Measurements from ENCODE around the gene TMEM247.

TMEM247 gene

DNA sequence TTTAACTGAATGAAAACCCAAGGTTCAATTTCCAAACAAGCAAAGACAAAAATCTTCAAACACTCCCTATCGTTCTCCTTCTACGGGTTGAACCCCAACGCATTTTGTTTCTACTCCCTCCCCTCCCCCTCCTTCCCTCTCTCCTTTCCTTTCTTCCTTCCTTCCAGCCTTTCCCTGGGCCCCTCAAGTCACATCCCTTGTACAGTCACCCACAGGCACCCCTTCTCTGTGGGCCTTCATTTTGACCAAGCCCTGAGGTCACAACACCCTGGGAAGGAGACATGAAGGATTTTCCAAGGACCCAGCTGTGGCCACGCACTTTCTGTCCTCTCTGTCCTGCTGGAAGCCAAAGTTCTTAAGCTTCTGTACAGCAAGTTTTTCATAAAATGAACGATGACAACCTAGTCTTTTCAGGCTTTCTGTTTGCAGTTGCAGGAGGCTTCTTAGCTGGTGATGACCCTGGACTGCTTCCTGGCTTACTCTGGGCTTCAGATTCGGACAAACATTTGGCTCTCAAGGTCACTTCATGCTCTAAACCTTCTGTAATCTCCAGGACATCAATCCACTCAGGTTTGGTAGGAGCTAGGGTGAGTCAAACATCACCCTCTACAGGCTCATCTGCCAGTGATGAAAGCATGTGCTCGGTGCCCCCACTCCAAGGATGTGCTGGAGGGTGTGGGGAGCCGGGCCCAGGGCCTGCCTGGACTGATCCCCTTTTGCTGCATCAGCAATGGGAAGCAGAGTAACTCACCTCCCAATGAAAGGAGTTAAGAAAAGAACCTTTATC, 25.5 kb downstream of the TMEM247 start:
- H3K9me3 ChIP-seq (ENCODE audit: control insufficient read depth, insufficient read depth, low read length), result no peaks in the 10 kb centered on the region
- H3K36me3 ChIP-seq (ENCODE audit: insufficient read depth, low read length), result no peaks in the 10 kb centered on the region

GRCh38 chr2:46505472-46505783, 26.1 kb downstream of the TMEM247 start:
- no peak overlapping the region for H3K9ac ChIP-seq (ENCODE audit: low read depth, low read length)
- H3K36me3 ChIP-seq (ENCODE audit: insufficient read depth, low read length), result no peaks in the 10 kb centered on the region
- H3K9me3 ChIP-seq (ENCODE audit: control insufficient read depth, insufficient read depth, low read length), result no peaks in the 10 kb centered on the region
- H3K4me1 ChIP-seq (ENCODE audit: insufficient read depth, low read length), result peaks cover 7% of the 10 kb centered on the region; the same call in 1 of the 2 replicates

More for the DNA sequence above, 25.5 kb downstream of the TMEM247 start:
- Histone ChIP-seq H3K9ac (ENCODE audit: low read depth, low read length) (no peak overlapping the region), H3K4me1 (ENCODE audit: insufficient read depth, low read length) (peaks cover 7% of the 10 kb centered on the region; the same call in 1 of the 2 replicates)

DNA sequence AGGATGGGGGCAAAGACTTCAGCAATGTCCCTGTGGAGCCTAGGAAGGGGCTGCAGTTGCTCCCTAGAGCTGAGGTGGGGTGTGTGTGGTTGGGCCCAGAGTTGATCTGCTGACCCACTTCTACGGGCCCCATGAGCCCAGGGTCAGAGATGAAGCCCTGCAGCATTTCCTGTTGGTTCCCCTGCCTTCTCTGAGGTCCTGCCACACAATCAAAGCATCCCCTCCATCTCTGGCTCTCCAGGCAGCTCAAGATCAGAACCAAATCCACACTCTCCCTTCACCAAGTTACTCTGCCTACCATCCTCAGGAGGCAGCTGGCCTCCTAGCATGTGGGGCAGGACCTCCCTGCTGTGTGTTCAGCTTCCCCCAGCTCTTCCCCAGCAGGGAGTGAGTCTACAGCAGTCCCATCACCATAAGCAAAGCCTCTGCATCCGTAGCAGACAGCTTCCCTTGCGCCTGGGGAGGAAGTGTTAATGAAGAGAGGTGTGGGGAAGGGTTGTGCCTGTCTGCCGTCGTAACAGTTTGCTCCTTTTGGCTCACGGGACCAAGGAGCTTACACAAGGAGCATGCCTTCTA, 26.9 kb downstream of the TMEM247 start:
- Histone ChIP-seq H3K4me1 (ENCODE audit: insufficient read depth, low read length) (peaks cover 7% of the 10 kb centered on the region; the same call in 1 of the 2 replicates), H3K36me3 (ENCODE audit: insufficient read depth, low read length) (no peaks in the 10 kb centered on the region), H3K9ac (ENCODE audit: low read depth, low read length) (no peak overlapping the region), H3K9me3 (ENCODE audit: control insufficient read depth, insufficient read depth, low read length) (no peaks in the 10 kb centered on the region)

DNA sequence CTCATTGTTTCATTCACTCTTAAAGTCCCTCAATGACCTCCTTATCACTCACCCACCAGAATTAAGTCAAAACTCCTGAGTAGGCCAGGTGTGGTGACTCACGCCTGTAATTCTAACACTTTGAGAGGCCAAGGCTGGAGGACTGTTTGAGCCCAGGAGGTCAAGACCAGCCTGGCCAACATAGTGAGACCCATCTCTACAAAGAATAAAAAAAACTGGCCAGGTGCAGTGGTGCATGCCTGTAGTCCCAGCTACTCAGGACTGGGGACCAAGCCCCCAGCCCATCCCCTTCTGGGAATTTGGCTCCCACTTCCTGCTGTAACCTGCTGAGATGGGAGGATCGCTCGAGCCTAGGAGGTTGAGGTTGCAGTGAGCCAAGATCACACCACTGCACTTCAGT, 28.9 kb downstream of the TMEM247 start:
- no peaks in the 10 kb centered on the region for H3K9me3 ChIP-seq (ENCODE audit: control insufficient read depth, insufficient read depth, low read length)
- no peak overlapping the region for H3K9ac ChIP-seq (ENCODE audit: low read depth, low read length)
- H3K36me3 ChIP-seq (ENCODE audit: insufficient read depth, low read length), result no peaks in the 10 kb centered on the region
- H3K4me1 ChIP-seq (ENCODE audit: insufficient read depth, low read length), result peaks cover 7% of the 10 kb centered on the region; the same call in 1 of the 2 replicates

DNA sequence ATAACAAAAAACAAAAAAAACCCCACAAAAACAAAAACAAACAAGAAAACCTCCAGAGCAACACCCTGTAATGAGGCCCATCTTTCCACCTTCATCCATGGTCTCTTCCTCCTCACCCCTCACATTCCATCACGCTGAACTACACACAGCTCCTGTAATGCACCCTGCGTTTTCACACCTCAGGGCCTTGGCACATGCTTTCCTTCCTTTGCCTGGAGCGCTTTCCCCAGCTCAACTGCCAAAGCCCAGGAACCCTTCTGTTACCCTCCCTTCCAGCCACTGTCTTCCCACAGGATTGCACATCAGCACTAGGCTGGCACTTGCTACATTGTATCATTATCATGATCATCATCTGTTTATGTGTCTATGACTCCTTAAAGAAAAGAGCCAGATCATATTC, 29.4 kb downstream of the TMEM247 start:
- Histone ChIP-seq H3K4me1 (ENCODE audit: insufficient read depth, low read length) (peaks cover 7% of the 10 kb centered on the region; the same call in 1 of the 2 replicates), H3K36me3 (ENCODE audit: insufficient read depth, low read length) (no peaks in the 10 kb centered on the region), H3K9me3 (ENCODE audit: control insufficient read depth, insufficient read depth, low read length) (no peaks in the 10 kb centered on the region), H3K9ac (ENCODE audit: low read depth, low read length) (no peak overlapping the region)

DNA sequence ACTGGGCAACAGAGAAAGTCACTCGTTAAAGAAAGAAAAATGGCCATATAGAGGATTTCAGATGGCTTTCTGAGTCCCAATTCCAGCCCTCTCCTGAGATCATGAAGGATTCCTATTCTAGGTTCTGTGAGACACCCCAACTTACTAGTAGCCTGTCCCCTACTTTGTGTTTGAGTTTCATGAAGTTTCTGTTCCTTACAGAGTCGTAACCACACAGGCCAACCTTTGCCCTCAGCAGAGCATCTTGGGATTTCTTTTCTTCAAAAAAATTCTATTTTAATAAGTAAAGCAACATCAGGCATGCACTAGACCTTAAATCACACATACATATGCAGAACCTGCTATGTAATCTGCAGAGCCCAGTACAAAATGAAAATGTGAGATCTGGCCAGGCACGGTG, 30.4 kb downstream of the TMEM247 start:
- peaks cover 7% of the 10 kb centered on the region; the same call in 1 of the 2 replicates for H3K4me1 ChIP-seq (ENCODE audit: insufficient read depth, low read length)
- no peaks in the 10 kb centered on the region for H3K36me3 ChIP-seq (ENCODE audit: insufficient read depth, low read length)
- no peaks in the 10 kb centered on the region for H3K9me3 ChIP-seq (ENCODE audit: control insufficient read depth, insufficient read depth, low read length)
- no peak overlapping the region for H3K9ac ChIP-seq (ENCODE audit: low read depth, low read length)

GRCh38 chr2:46510598-46511177, 31.3 kb downstream of the TMEM247 start:
- no peaks in the 10 kb centered on the region for H3K36me3 ChIP-seq (ENCODE audit: insufficient read depth, low read length)
- H3K4me1 ChIP-seq (ENCODE audit: insufficient read depth, low read length), result peaks cover 7% of the 10 kb centered on the region; the same call in 1 of the 2 replicates
- no peak overlapping the region for H3K9ac ChIP-seq (ENCODE audit: low read depth, low read length)
- peaks cover 1% of the 10 kb centered on the region; the same call in 1 of the 2 replicates for H3K9me3 ChIP-seq (ENCODE audit: control insufficient read depth, insufficient read depth, low read length)

DNA sequence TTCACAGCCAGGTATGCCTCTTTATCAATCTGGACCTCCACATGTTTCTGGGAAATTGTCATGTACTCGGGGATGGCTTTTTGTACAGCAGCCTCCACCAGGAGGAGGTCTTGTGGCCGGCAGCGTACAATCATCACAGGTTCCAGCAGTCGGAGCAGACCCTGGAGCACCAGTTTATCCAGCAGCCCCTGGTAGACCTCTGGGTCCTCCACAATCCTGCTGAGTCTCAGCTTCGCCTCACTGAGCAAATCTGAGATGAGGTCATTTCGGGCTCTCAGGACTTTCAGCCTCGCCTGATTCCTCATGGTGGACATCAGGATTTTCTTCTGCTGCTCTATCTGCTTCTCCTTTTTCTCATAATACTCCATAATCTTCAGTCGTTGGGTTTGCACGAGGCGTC, 32.8 kb downstream of the TMEM247 start:
- H3K9me3 ChIP-seq (ENCODE audit: control insufficient read depth, insufficient read depth, low read length), result peaks cover 3% of the 10 kb centered on the region; the same call in 1 of the 2 replicates
- no peaks in the 10 kb centered on the region for H3K4me1 ChIP-seq (ENCODE audit: insufficient read depth, low read length)
- H3K9ac ChIP-seq (ENCODE audit: low read depth, low read length), result no peak overlapping the region
- H3K36me3 ChIP-seq (ENCODE audit: insufficient read depth, low read length), result no peaks in the 10 kb centered on the region

- Histone ChIP-seq H3K36me3 (ENCODE audit: insufficient read depth, low read length) (no peaks in the 10 kb centered on the region), H3K9ac (ENCODE audit: low read depth, low read length) (no peak overlapping the region), H3K4me1 (ENCODE audit: insufficient read depth, low read length) (no peaks in the 10 kb centered on the region), H3K9me3 (ENCODE audit: control insufficient read depth, insufficient read depth, low read length) (peaks cover 3% of the 10 kb centered on the region; the same call in 1 of the 2 replicates)
These were observed 35.4 kb downstream of the TMEM247 start for GRCh38 chr2:46514738-46515137.

- peaks cover 3% of the 10 kb centered on the region; the same call in 1 of the 2 replicates for H3K9me3 ChIP-seq (ENCODE audit: control insufficient read depth, insufficient read depth, low read length)
- H3K36me3 ChIP-seq (ENCODE audit: insufficient read depth, low read length), result no peaks in the 10 kb centered on the region
- no peaks in the 10 kb centered on the region for H3K4me1 ChIP-seq (ENCODE audit: insufficient read depth, low read length)
- no peak overlapping the region for H3K9ac ChIP-seq (ENCODE audit: low read depth, low read length)
These were observed 38.1 kb downstream of the TMEM247 start for GRCh38 chr2:46517485-46517884.

DNA sequence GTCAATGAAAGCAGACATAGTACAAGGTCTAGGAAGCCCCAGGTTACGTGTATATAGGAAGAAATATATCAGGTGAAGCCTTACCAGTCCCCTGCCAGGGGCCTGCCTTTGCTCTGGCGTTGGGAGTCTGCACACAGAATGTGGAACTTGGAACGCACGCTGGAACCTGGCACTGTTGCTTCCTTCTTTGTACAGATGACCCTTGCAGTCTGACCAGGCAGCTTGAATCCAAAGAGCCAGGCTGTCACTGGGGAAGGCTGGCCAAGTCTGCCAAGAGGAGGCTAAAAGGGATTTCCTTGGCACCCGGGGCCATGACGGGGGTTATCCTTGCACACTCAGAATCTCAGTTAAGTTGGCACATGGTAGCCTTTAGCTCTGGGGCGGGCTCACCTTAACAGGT, 39.5 kb downstream of the TMEM247 start:
- Histone ChIP-seq H3K36me3 (ENCODE audit: insufficient read depth, low read length) (no peaks in the 10 kb centered on the region), H3K4me1 (ENCODE audit: insufficient read depth, low read length) (no peaks in the 10 kb centered on the region), H3K9ac (ENCODE audit: low read depth, low read length) (no peak overlapping the region), H3K9me3 (ENCODE audit: control insufficient read depth, insufficient read depth, low read length) (peaks cover 3% of the 10 kb centered on the region; the same call in 1 of the 2 replicates)

- H3K9ac ChIP-seq (ENCODE audit: low read depth, low read length), result no peak overlapping the region
- no peaks in the 10 kb centered on the region for H3K4me1 ChIP-seq (ENCODE audit: insufficient read depth, low read length)
- H3K9me3 ChIP-seq (ENCODE audit: control insufficient read depth, insufficient read depth, low read length), result peaks cover 3% of the 10 kb centered on the region; the same call in 1 of the 2 replicates
- no peaks in the 10 kb centered on the region for H3K36me3 ChIP-seq (ENCODE audit: insufficient read depth, low read length)
These were observed 39.9 kb downstream of the TMEM247 start for GRCh38 chr2:46519265-46519664.

DNA sequence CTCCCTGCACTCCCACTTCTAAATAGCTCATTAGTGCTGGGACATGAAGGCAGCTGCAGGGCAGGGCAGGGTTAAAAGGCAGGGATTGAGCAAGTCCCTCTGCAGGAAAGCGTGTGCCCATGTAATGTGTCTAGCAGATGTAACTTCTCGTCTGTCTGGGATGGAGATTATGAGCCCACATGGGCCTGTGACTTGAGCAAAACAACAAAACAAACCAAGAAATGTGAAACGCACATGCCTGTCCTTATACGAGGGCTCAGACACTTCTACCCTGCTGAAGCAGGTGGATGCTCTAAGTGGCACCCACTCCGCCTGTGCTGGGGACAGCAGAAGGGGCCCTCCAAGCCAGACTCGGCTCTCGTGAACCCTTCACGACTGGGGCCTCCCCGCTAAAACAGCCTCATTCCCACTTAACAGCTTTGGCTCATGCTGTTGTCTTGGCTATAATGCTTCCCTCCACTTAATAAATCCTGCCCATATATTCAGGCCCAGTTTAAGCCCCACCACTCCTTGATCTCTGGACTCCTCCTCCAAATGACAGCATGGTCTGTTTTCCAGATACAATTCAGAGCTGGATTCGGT, 40.9 kb downstream of the TMEM247 start:
- Histone ChIP-seq H3K36me3 (ENCODE audit: insufficient read depth, low read length) (no peaks in the 10 kb centered on the region), H3K4me1 (ENCODE audit: insufficient read depth, low read length) (no peaks in the 10 kb centered on the region), H3K9me3 (ENCODE audit: control insufficient read depth, insufficient read depth, low read length) (peaks cover 3% of the 10 kb centered on the region; the same call in 1 of the 2 replicates), H3K9ac (ENCODE audit: low read depth, low read length) (no peak overlapping the region)

GRCh38 chr2:46521215-46521683, 41.9 kb downstream of the TMEM247 start:
- H3K9me3 ChIP-seq (ENCODE audit: control insufficient read depth, insufficient read depth, low read length), result no peaks in the 10 kb centered on the region
- no peaks in the 10 kb centered on the region for H3K36me3 ChIP-seq (ENCODE audit: insufficient read depth, low read length)
- H3K4me1 ChIP-seq (ENCODE audit: insufficient read depth, low read length), result no peaks in the 10 kb centered on the region
- H3K9ac ChIP-seq (ENCODE audit: low read depth, low read length), result no peak overlapping the region

All from ES-I3 (cell line).